CD4-positive, alpha-beta memory T cell (primary cell): ENCODE results near the gene C8G. TPM values are rescaled to one million over a fixed set of nuclear protein-coding genes. Genes with fewer than 3 reads are reported as not detected.

Experiments used
- CTCF ChIA-PET: fragments of 350-600 bp; sonication (Branson Sonifier 250); formaldehyde crosslinking; loops from one replicate; lab custom pipeline; 2021; ENCODE audit warnings: inconsistent platforms; ENCODE audit not compliant: partially characterized antibody; lab: Charles Lee
- POLR2A ChIA-PET: fragments of 350-600 bp; sonication (Branson Sonifier 250); formaldehyde crosslinking; loops from one replicate; lab custom pipeline; 2021; ENCODE audit not compliant: partially characterized antibody; lab: Charles Lee
- DNase-seq, 5 donors: peaks; one replicate each; pipeline versions ENCODE4 v3.0.0 to v3.0.0-alpha.2; 2020 to 2022; ENCODE audit warnings: mixed read lengths in 1 of 5
- H3K27ac ChIP-seq: one replicate; pipeline ENCODE4 v1.7.0; 2013; ENCODE audit warnings: low read depth, low read length
- H3K27me3 ChIP-seq: 2 replicates; pipeline ENCODE4 v1.7.0; 2013; ENCODE audit warnings: mild to moderate bottlenecking, low read length, moderate library complexity; ENCODE audit not compliant: insufficient read depth
- H3K36me3 ChIP-seq: 2 replicates; pipeline ENCODE4 v1.7.0; 2013; ENCODE audit warnings: mild to moderate bottlenecking, low read length, moderate library complexity; ENCODE audit not compliant: insufficient read depth
- H3K4me1 ChIP-seq: 2 replicates; pipeline ENCODE4 v1.7.0; 2013; ENCODE audit warnings: mild to moderate bottlenecking, low read length, moderate library complexity; ENCODE audit not compliant: insufficient read depth
- H3K4me3 ChIP-seq, 2 donors: one replicate each; pipeline ENCODE4 v1.7.0; 2013; ENCODE audit warnings: low read length in 2 of 2, mild to moderate bottlenecking in 1 of 2
- H3K9me3 ChIP-seq, 2 donors: one replicate each; pipeline ENCODE4 v1.7.0; 2013; ENCODE audit warnings: low read length in 2 of 2, control low read depth in 1 of 2; ENCODE audit not compliant: control insufficient read depth in 1 of 2
- H3K27ac Mint-ChIP-seq, 7 donors: one replicate each; pipeline ENCODE4 v1.8.0; 2020 to 2021; ENCODE audit warnings: mixed read lengths in 7 of 7, mild to moderate bottlenecking in 6 of 7, inconsistent platforms in 3 of 7, moderate library complexity in 3 of 7
- H3K27me3 Mint-ChIP-seq, 2 donors: one replicate each; pipeline ENCODE4 v1.8.0; 2020 to 2021; ENCODE audit warnings: mixed read lengths in 2 of 2
- H3K36me3 Mint-ChIP-seq, 2 donors: one replicate each; pipeline ENCODE4 v1.8.0; 2020 to 2021; ENCODE audit warnings: mixed read lengths in 2 of 2, inconsistent platforms in 1 of 2, mild to moderate bottlenecking in 1 of 2
- H3K4me1 Mint-ChIP-seq, 4 donors: one replicate each; pipeline ENCODE4 v1.8.0; 2020 to 2021; ENCODE audit warnings: mixed read lengths in 4 of 4, mild to moderate bottlenecking in 1 of 4
- H3K4me3 Mint-ChIP-seq, 8 donors: one replicate each; pipeline ENCODE4 v1.8.0; 2020 to 2021; ENCODE audit warnings: mixed read lengths in 8 of 8, mild to moderate bottlenecking in 7 of 8, moderate library complexity in 6 of 8, inconsistent platforms in 3 of 8
- H3K9me3 Mint-ChIP-seq, 8 donors: one replicate each; pipeline ENCODE4 v1.8.0; 2020 to 2021; ENCODE audit warnings: mixed read lengths in 8 of 8, mild to moderate bottlenecking in 5 of 8, inconsistent platforms in 3 of 8, moderate library complexity in 1 of 8
- intact Hi-C: fragments of 100-400 bp; cut with micrococcal nuclease; formaldehyde crosslinking; loops from one replicate; pipeline ENCODE4 v1.15.1; 2023
- polyA plus RNA-seq, 2 donors: library from polyadenylated mRNA; unstranded; fragments of 300-500 nt; fragmentation: Illumina TruSeq; gene quantifications; one replicate each; pipeline ENCODE4 v1.2.3, GENCODE V29; 2021
- total RNA-seq, 2 experiments: library from RNA; stranded (reverse); gene quantifications; one replicate each; pipeline ENCODE4 v1.2.3, GENCODE V29; 2021

The C8G gene
- total and polyA plus RNA-seq, 4 experiments from 2014 or later: 0.60 to 2.2 (median 2.2) TPM; not detected in 1

- Histone ChIP-seq H3K36me3 (no peaks in the 10 kb centered on the region), H3K27ac (no peak overlapping the region), H3K9me3 (no peaks in the 10 kb centered on the region), H3K4me1 (peaks cover 17% of the 10 kb centered on the region), H3K4me3 (no peak overlapping the region), H3K27me3 (peaks cover 5% of the 10 kb centered on the region)
- intact Hi-C loops: no loop called here
- Mint-ChIP-seq H3K27ac (peak overlapping the region in 1 of 7 donors; percentile 17), H3K4me1 (peaks cover 6 to 19% (median 12%) of the 10 kb centered on the region in 4 donors), H3K4me3 (peak overlapping the region in 1 of 8 donors; percentile 15), H3K9me3 (no peaks in the 10 kb centered on the region), H3K36me3 (no peaks in the 10 kb centered on the region), H3K27me3 (peaks cover 5 to 6% of the 10 kb centered on the region in 2 donors)
- CTCF ChIA-PET: interaction anchor here (0.9 kb wide), 1 partner anchor 10 kb away, joined by 3 read pairs; no protein-coding TSS in a partner anchor
- DNase-seq: no peak
- POLR2A ChIA-PET: interaction anchor here (6.3 kb wide), 1 partner anchor 13 kb away, joined by 57 read pairs; the partner anchor contains the start of genes CLIC3 and PAXX
Measured at GRCh38 chr9:136980669-136981478, 35.8 kb downstream of the C8G start.

- H3K9me3 Mint-ChIP-seq: no peaks in the 10 kb centered on the region
- Histone ChIP-seq H3K36me3 (no peaks in the 10 kb centered on the region), H3K27ac (no peak overlapping the region), H3K4me1 (peaks cover 11% of the 10 kb centered on the region), H3K9me3 (no peaks in the 10 kb centered on the region), H3K4me3 (no peak overlapping the region), H3K27me3 (peaks cover 5% of the 10 kb centered on the region)
- ChIA-PET POLR2A (interaction anchor here (1.0 to 6.3 kb wide), 3 partner anchors 12 to 38 kb away, joined by 4 to 57 read pairs (median 4); partner anchors contain the start of genes CLIC3, FBXW5 and PAXX), CTCF (interaction anchor here (0.9 to 1.0 kb wide), 2 partner anchors 10 to 47 kb away, joined by 3 read pairs; partner anchors contain the start of gene ABCA2)
- no peaks in the 10 kb centered on the region for H3K36me3 Mint-ChIP-seq
- H3K4me1 Mint-ChIP-seq: peaks cover 3 to 11% (median 7%) of the 10 kb centered on the region in 4 donors
- H3K4me3 Mint-ChIP-seq: no peak overlapping the region
- peaks cover 6 to 9% of the 10 kb centered on the region in 2 donors for H3K27me3 Mint-ChIP-seq
- DNase-seq: no peak
- no peak overlapping the region for H3K27ac Mint-ChIP-seq
- intact Hi-C loops: no loop called here
Measured at GRCh38 chr9:136981588-136982231, 36.7 kb downstream of the C8G start.

- peaks cover 6 to 9% of the 10 kb centered on the region in 2 donors for H3K27me3 Mint-ChIP-seq
- ChIA-PET CTCF (interaction anchor here (0.9 to 1.0 kb wide), 2 partner anchors 9 to 46 kb away, joined by 3 read pairs; partner anchors contain the start of gene ABCA2), POLR2A (interaction anchor here (1.0 to 6.3 kb wide), 3 partner anchors 12 to 38 kb away, joined by 4 to 57 read pairs (median 4); partner anchors contain the start of genes CLIC3, FBXW5 and PAXX)
- Histone ChIP-seq H3K27ac (no peak within 1 kb of the TSS), H3K4me1 (peaks cover 4% of the 10 kb centered on the region), H3K9me3 (no peaks in the 10 kb centered on the region), H3K27me3 (peaks cover 5% of the 10 kb centered on the region), H3K4me3 (no peak within 1 kb of the TSS), H3K36me3 (no peaks in the 10 kb centered on the region)
- H3K9me3 Mint-ChIP-seq: no peaks in the 10 kb centered on the region
- no peak for DNase-seq
- H3K4me3 Mint-ChIP-seq: peak within 1 kb of the TSS in 2 of 8 donors; percentile 32 to 47
- intact Hi-C loops: no loop called here
- H3K4me1 Mint-ChIP-seq: peaks cover 3 to 8% (median 5%) of the 10 kb centered on the region in 4 donors
- peak within 1 kb of the TSS in 1 of 7 donors; percentile 14 for H3K27ac Mint-ChIP-seq
- H3K36me3 Mint-ChIP-seq: no peaks in the 10 kb centered on the region
Measured at GRCh38 chr9:136982232-136983051, 37.4 kb downstream of the C8G start, which contains the start of gene LCNL1. LCNL1 (plus strand) TSS chr9:136982993; CDS start chr9:136983587, 594 bp downstream.

GRCh38 chr9:136983167-136983566 is 38.1 kb downstream of the C8G start:
- ChIA-PET CTCF (no interaction called here), POLR2A (interaction anchor here (6.3 kb wide), 1 partner anchor 11 kb away, joined by 57 read pairs; the partner anchor contains the start of genes CLIC3 and PAXX)
- peaks cover 3 to 8% (median 5%) of the 10 kb centered on the region in 4 donors for H3K4me1 Mint-ChIP-seq
- H3K27ac Mint-ChIP-seq: no peak overlapping the region
- H3K27me3 Mint-ChIP-seq: peaks cover 6 to 13% of the 10 kb centered on the region in 2 donors
- Histone ChIP-seq H3K36me3 (no peaks in the 10 kb centered on the region), H3K27ac (no peak overlapping the region), H3K9me3 (no peaks in the 10 kb centered on the region), H3K4me3 (no peak overlapping the region), H3K4me1 (no peaks in the 10 kb centered on the region), H3K27me3 (peaks cover 5% of the 10 kb centered on the region)
- no peaks in the 10 kb centered on the region for H3K9me3 Mint-ChIP-seq
- no peaks in the 10 kb centered on the region for H3K36me3 Mint-ChIP-seq
- peak overlapping the region in 1 of 8 donors; percentile 20 for H3K4me3 Mint-ChIP-seq
- DNase-seq: no peak
- intact Hi-C loops: no loop called here

GRCh38 chr9:136983656-136984314 is 38.7 kb downstream of the C8G start:
- peak overlapping the region in 4 of 8 donors; percentile 8 to 47 (median 27) for H3K4me3 Mint-ChIP-seq
- intact Hi-C loops: no loop called here
- H3K4me3 ChIP-seq: no peak overlapping the region
- H3K27ac Mint-ChIP-seq: peak overlapping the region in 1 of 7 donors; percentile 14
- H3K27ac ChIP-seq: no peak overlapping the region
- peaks cover 5% of the 10 kb centered on the region for H3K27me3 ChIP-seq
- H3K27me3 Mint-ChIP-seq: peaks cover 6 to 13% of the 10 kb centered on the region in 2 donors
- no peaks in the 10 kb centered on the region for H3K9me3 ChIP-seq
- no peaks in the 10 kb centered on the region for H3K4me1 ChIP-seq
- no peaks in the 10 kb centered on the region for H3K36me3 Mint-ChIP-seq
- ChIA-PET CTCF (no interaction called here), POLR2A (interaction anchor here (6.3 kb wide), 1 partner anchor 10 kb away, joined by 57 read pairs; the partner anchor contains the start of genes CLIC3 and PAXX)
- H3K9me3 Mint-ChIP-seq: no peaks in the 10 kb centered on the region
- no peaks in the 10 kb centered on the region for H3K36me3 ChIP-seq
- peaks cover 3 to 8% (median 5%) of the 10 kb centered on the region in 4 donors for H3K4me1 Mint-ChIP-seq
- DNase-seq: no peak

GRCh38 chr9:136984464-136985026 is 39.5 kb downstream of the C8G start:
- no peak overlapping the region for H3K4me3 Mint-ChIP-seq
- H3K4me1 ChIP-seq: no peaks in the 10 kb centered on the region

More at GRCh38 chr9:136984464-136985026, 39.5 kb downstream of the C8G start:
- no peaks in the 10 kb centered on the region for H3K9me3 ChIP-seq
- no peak for DNase-seq
- Mint-ChIP-seq H3K27me3 (peaks cover 6 to 13% of the 10 kb centered on the region in 2 donors), H3K36me3 (no peaks in the 10 kb centered on the region), H3K4me1 (peaks cover 3 to 8% (median 5%) of the 10 kb centered on the region in 4 donors), H3K9me3 (no peaks in the 10 kb centered on the region), H3K27ac (no peak overlapping the region)
- POLR2A ChIA-PET: interaction anchor here (0.6 to 1.4 kb wide), 5 partner anchors 9 to 35 kb away, joined by 3 to 6 read pairs (median 3); partner anchors contain the start of gene CLIC3
- CTCF ChIA-PET: interaction anchor here (0.8 to 1.0 kb wide), 2 partner anchors 12 to 16 kb away, joined by 3 to 4 read pairs; partner anchors contain the start of gene CLIC3
- peaks cover 5% of the 10 kb centered on the region for H3K27me3 ChIP-seq
- H3K4me3 ChIP-seq: no peak overlapping the region
- intact Hi-C loops: no loop called here
- no peak overlapping the region for H3K27ac ChIP-seq
- H3K36me3 ChIP-seq: no peaks in the 10 kb centered on the region
